GM12892 (cell line): ENCODE measurements around the gene SNX20.

Experiments
- DNase-seq: peaks from one replicate; pipeline ENCODE4 v3.0.0; 2011; ENCODE audit not compliant: insufficient read length
- FAIRE-seq: peaks from 2 replicates; lab custom pipeline; 2011; peaks lifted over from hg19 to GRCh38; lab: Jason Lieb, UNC
- POLR2A ChIP-seq: IDR thresholded peaks from 2 replicates; pipeline ENCODE4 v1.6.1; 2011; ENCODE audit warnings: low read depth, low read length, control low read depth
- POLR2AphosphoS5 ChIP-seq: IDR thresholded peaks from 2 replicates; pipeline ENCODE4 v1.6.1; 2011; ENCODE audit warnings: low read depth, low read length, control low read depth
- TAF1 ChIP-seq: IDR thresholded peaks from 2 replicates; pipeline ENCODE4 v1.6.1; 2011; ENCODE audit warnings: low read depth, mild to moderate bottlenecking, control low read depth, low read length, borderline replicate concordance

Gene SNX20

DNA sequence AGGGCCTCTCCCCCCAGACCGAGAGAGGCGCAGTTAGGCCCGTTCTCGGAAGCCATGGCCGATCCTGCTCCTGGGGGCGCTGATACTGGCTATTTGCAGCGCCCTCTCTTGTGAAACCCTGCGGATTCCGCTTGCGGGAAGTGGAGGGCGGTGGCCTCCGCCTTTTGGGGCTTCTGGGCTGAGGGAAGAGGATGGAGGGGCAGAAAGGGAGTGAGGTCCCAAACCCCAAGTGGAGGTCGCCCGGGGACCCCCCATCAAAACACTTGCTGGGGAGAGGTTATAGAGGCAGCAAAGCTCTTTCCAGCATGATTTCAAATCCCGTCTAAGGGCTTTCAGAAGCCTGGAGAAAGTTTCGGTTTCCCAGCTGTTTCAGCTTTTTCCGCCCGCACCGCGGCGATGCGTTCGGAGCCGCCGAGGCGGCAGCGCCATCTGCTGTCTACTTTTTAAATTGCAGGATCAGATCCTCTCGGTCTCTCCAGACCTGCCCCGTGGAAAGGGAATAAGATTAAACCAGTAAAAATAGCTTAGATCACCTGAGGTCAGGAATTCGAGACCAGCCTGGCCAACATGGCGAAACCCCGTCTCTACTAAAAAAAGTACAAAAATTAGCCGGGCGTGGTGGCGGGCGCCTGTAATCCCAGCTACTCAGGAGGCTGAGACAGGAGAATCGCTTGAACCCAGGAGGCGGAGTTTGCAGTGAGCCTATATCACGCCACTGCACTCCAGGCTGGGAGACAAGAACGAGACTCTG lies 15.8 kb downstream of the SNX20 start:
- no peak for TF ChIP-seq TAF1
- no peak for TF ChIP-seq POLR2A
- TF ChIP-seq POLR2AphosphoS5, result no peak
- peak; percentile 64 for DNase-seq
- FAIRE-seq, result peak; percentile 95

GRCh38 chr16:50664270-50664669 lies 16.8 kb downstream of the SNX20 start:
- FAIRE-seq (peak; percentile 63), DNase-seq (no peak)

DNA sequence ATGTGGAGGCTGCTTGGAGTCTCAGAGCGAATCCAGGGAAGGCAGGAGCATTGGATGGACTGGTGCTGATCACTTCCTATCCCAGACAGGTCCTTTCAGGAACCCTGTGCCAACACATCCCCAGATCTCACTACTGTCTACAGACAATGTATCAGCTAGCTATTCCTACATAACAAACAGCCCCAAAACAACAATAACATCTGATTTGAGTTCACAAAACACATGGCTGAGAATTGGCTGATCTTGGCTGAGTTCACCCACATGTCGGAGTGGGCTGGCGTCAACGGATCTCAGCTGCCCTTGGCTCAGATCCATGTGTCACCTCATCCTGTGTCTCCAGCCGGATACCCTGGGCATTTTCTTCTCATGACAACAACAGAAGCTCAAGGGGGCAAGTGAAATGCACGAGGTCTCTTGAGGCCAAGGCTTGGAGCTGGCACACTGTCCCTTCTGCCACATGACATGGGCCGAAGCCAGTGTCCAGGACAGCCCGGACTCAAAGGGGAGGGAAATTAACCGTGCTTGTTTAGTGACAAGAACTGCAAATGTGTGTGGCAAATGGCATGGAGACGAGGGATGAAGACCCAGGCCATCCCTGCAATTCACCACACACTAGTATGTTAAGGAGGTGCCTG lies 18.7 kb downstream of the SNX20 start:
- FAIRE-seq, result no peak
- TF ChIP-seq POLR2A (no peak), TAF1 (no peak), POLR2AphosphoS5 (no peak)
- no peak for DNase-seq

More at GRCh38 chr16:50664270-50664669, 16.8 kb downstream of the SNX20 start:
- TF ChIP-seq TAF1 (no peak), POLR2A (no peak), POLR2AphosphoS5 (no peak)

- no peak for TF ChIP-seq POLR2AphosphoS5
- TF ChIP-seq TAF1, result no peak
- no peak for TF ChIP-seq POLR2A
- no peak for DNase-seq
- no peak for FAIRE-seq
These were observed 21.3 kb downstream of the SNX20 start for GRCh38 chr16:50659806-50660205.

GRCh38 chr16:50657241-50657640 lies 23.9 kb downstream of the SNX20 start:
- TF ChIP-seq POLR2A, result no peak
- TF ChIP-seq POLR2AphosphoS5, result no peak
- no peak for TF ChIP-seq TAF1
- no peak for FAIRE-seq
- no peak for DNase-seq

DNA sequence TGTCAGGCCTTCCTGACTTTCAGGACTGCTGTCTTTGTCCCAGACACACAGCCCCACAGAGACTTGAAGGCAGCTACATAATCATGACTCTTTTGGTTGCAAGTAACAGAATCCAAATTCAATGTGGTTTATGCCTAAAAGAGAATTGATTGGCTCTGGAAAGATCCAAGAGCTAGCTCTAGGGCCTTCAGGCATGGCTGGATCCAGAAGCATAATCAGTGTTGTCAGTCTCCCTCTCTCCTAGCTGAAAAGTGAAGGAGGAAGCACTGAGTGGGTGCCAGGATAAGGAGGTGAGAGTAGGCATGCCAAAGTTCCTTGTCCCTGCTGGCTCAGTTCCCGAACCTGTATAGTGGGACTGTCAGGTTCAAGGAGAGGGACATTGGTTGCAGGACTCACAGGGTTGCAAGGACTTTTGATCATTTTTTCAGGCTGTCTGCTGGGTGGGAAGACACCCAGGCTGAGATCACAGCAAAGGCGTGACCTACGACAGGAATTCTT lies 25.5 kb downstream of the SNX20 start:
- FAIRE-seq (no peak), DNase-seq (no peak)
- TF ChIP-seq POLR2AphosphoS5 (no peak), TAF1 (no peak), POLR2A (no peak)

DNA sequence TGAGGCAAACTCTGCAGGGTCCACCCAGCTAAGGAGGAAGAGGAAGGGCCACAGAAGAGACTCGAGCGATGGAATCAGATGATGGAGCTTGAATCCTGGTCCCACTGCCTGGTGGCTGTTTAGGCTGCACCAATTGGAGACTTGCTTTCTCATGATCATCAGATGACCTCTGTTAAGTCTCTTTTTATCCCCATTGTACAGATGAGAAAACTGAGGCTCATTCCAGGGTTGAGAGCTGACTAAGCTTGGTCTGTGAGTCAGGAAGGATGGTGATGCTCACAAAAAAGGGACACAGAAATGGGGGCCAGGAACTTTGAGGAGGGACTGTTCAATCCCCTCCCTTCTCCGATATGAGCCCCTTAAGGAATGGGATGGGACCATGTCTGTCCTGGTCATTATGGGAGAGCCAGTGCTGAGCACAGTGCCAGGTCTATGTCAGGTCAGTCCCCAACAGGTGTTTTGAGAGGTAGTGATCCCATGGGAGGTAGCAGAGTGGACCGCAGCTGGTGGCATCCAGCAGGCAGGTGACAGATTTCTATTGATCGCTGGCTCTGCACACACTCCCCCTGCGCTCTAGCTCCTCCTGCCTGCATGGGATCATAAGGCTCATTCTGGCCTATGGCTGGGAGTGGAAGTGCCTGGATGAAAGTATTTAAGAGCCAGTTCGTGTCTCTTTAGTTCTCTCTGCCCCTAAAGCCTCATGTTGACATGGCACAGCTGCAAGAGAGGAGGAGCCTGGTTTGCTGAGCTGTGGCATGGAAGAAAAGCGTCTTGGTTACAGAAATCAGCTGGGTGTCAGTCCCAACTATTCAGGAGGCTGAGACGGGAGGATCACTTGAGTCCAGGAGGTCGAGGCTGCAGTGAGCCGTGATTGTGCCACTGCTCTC lies 27.2 kb downstream of the SNX20 start:
- no peak for DNase-seq
- no peak for FAIRE-seq
- TF ChIP-seq TAF1, result no peak

- DNase-seq (no peak), FAIRE-seq (no peak)
- TF ChIP-seq POLR2AphosphoS5 (no peak), POLR2A (no peak), TAF1 (no peak)
These were observed 28.2 kb downstream of the SNX20 start for GRCh38 chr16:50652836-50653425.

- FAIRE-seq, result no peak
- no peak for DNase-seq
- TF ChIP-seq POLR2A (no peak), POLR2AphosphoS5 (no peak), TAF1 (no peak)
These were observed 29.2 kb downstream of the SNX20 start for GRCh38 chr16:50651835-50652438.

DNA sequence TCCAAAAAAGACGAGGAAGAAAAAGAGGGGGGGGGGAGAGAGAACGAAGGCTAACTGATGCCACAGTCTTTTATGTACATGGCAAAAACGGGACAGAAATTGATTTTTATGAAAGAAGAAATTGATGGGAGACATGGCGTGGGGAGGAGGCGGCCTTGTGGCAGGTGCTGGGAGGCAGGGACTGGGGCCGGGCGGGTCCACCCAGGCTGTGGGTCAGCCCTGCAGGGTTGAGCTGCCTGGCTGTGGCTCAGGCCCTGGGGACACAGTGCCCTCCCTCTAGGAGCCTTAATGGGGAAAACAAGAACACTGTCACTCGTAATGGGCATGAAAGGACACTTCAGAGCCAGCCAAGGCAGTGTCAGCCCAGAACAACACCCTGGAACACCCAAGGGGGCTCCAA lies 34.8 kb downstream of the SNX20 start:
- TF ChIP-seq POLR2A (no peak), POLR2AphosphoS5 (no peak), TAF1 (no peak)
- DNase-seq (no peak), FAIRE-seq (no peak)
